Ishikawa (cell line): ENCODE measurements around the gene FOS.

Experiments used
- EGR1 ChIP-seq: IDR thresholded peaks from 2 replicates; pipeline ENCODE4 v1.6.1; 2012
- EP300 ChIP-seq: IDR thresholded peaks from 2 replicates; pipeline ENCODE4 v1.6.1; 2012; ENCODE audit warnings: borderline replicate concordance
- RAD21 ChIP-seq: IDR thresholded peaks from 2 replicates; pipeline ENCODE4 v1.6.1; 2012; ENCODE audit warnings: low read depth
- TAF1 ChIP-seq: IDR thresholded peaks from 2 replicates; pipeline ENCODE4 v1.6.1; 2012; ENCODE audit warnings: low read depth, mild to moderate bottlenecking
- TEAD4 ChIP-seq: IDR thresholded peaks from 2 replicates; pipeline ENCODE4 v1.6.1; 2012
- TF ChIP-seq, protein P1 (sequence below): IDR thresholded peaks from 2 replicates; pipeline ENCODE4 v1.6.1; 2012
- TF ChIP-seq, protein P2 (sequence below): IDR thresholded peaks from 2 replicates; pipeline ENCODE4 v1.6.1; 2012; ENCODE audit warnings: low read depth, mild to moderate bottlenecking

DNA sequence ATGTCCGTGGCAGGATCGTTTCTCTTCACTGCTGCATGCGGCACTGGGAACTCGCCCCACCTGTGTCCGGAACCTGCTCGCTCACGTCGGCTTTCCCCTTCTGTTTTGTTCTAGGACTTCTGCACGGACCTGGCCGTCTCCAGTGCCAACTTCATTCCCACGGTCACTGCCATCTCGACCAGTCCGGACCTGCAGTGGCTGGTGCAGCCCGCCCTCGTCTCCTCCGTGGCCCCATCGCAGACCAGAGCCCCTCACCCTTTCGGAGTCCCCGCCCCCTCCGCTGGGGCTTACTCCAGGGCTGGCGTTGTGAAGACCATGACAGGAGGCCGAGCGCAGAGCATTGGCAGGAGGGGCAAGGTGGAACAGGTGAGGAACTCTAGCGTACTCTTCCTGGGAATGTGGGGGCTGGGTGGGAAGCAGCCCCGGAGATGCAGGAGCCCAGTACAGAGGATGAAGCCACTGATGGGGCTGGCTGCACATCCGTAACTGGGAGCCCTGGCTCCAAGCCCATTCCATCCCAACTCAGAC is 1.2 kb downstream of the FOS start:
- TF ChIP-seq, protein P1, sequence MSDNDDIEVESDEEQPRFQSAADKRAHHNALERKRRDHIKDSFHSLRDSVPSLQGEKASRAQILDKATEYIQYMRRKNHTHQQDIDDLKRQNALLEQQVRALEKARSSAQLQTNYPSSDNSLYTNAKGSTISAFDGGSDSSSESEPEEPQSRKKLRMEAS = no peak
- no peak for TF ChIP-seq EP300
- TF ChIP-seq, protein P2, sequence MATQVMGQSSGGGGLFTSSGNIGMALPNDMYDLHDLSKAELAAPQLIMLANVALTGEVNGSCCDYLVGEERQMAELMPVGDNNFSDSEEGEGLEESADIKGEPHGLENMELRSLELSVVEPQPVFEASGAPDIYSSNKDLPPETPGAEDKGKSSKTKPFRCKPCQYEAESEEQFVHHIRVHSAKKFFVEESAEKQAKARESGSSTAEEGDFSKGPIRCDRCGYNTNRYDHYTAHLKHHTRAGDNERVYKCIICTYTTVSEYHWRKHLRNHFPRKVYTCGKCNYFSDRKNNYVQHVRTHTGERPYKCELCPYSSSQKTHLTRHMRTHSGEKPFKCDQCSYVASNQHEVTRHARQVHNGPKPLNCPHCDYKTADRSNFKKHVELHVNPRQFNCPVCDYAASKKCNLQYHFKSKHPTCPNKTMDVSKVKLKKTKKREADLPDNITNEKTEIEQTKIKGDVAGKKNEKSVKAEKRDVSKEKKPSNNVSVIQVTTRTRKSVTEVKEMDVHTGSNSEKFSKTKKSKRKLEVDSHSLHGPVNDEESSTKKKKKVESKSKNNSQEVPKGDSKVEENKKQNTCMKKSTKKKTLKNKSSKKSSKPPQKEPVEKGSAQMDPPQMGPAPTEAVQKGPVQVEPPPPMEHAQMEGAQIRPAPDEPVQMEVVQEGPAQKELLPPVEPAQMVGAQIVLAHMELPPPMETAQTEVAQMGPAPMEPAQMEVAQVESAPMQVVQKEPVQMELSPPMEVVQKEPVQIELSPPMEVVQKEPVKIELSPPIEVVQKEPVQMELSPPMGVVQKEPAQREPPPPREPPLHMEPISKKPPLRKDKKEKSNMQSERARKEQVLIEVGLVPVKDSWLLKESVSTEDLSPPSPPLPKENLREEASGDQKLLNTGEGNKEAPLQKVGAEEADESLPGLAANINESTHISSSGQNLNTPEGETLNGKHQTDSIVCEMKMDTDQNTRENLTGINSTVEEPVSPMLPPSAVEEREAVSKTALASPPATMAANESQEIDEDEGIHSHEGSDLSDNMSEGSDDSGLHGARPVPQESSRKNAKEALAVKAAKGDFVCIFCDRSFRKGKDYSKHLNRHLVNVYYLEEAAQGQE = no peak
- TF ChIP-seq TEAD4 = no peak
- no peak for TF ChIP-seq EGR1
- TF ChIP-seq TAF1 = no peak
- no peak for TF ChIP-seq RAD21
